CD14-positive monocyte (primary cell): ENCODE data around the gene NUPR1. TPM values are rescaled to one million over a fixed set of nuclear protein-coding genes. Genes with fewer than 3 reads are reported as not detected.

Experiments used
- DNase-seq, 3 donors: peaks; one replicate each; pipeline ENCODE4 v3.0.0-alpha.2; 2011 to 2022
- H2AFZ ChIP-seq: 2 replicates; pipeline ENCODE4 v1.6.0; 2012; ENCODE audit warnings: mild to moderate bottlenecking, low read depth, low read length, inconsistent platforms; ENCODE audit not compliant: insufficient read depth, poor library complexity, severe bottlenecking
- H3K27ac ChIP-seq, 2 donors: 1 replicate in 1 of 2; 2 replicates in 1 of 2; pipeline ENCODE4 v1.5.1; 2012 to 2013; ENCODE audit warnings: low read length in 2 of 2, control low read depth in 1 of 2, inconsistent platforms in 1 of 2, low read depth in 1 of 2, mild to moderate bottlenecking in 1 of 2
- H3K27me3 ChIP-seq, 2 donors: one replicate each; pipeline versions ENCODE4 v1.6.0 to v1.6.1; 2011 to 2013; ENCODE audit warnings: low read length in 2 of 2; ENCODE audit not compliant: control insufficient read depth in 2 of 2, insufficient read depth in 2 of 2
- H3K36me3 ChIP-seq, 2 donors: replicated peaks in 1 of 2; 1 replicate in 1 of 2; 2 replicates in 1 of 2; pipeline versions ENCODE4 v1.5.1 to v1.6.1; 2012 to 2013; ENCODE audit warnings: low read length in 2 of 2, control low read depth in 1 of 2, inconsistent platforms in 1 of 2, mild to moderate bottlenecking in 1 of 2; ENCODE audit not compliant: insufficient read depth in 2 of 2, control insufficient read depth in 1 of 2
- H3K4me1 ChIP-seq, 2 donors: 1 replicate in 1 of 2; 2 replicates in 1 of 2; pipeline versions ENCODE4 v1.5.1 to v1.6.1; 2012 to 2013; ENCODE audit warnings: low read length in 2 of 2, control low read depth in 1 of 2, inconsistent platforms in 1 of 2, mild to moderate bottlenecking in 1 of 2, moderate library complexity in 1 of 2; ENCODE audit not compliant: insufficient read depth in 2 of 2, control insufficient read depth in 1 of 2
- H3K4me2 ChIP-seq: replicated peaks from 2 replicates; pipeline ENCODE3; 2012; ENCODE audit warnings: low read length, moderate library complexity, mild to moderate bottlenecking; ENCODE audit not compliant: poor library complexity, severe bottlenecking; ENCODE audit errors: extremely low read depth
- H3K4me3 ChIP-seq, 3 experiments: fragments of 200-600 bp in 1 of 3; sonication (generic) in 1 of 3; replicated peaks in 1 of 3; 1 replicate in 2 of 3; 2 replicates in 1 of 3; pipeline ENCODE4 v1.5.1; 2011 to 2013; ENCODE audit warnings: low read length in 3 of 3, mild to moderate bottlenecking in 3 of 3, control low read depth in 2 of 3, low read depth in 2 of 3, inconsistent platforms in 1 of 3, moderate library complexity in 1 of 3
- H3K79me2 ChIP-seq: 2 replicates; pipeline ENCODE4 v1.6.0; 2012; ENCODE audit warnings: mild to moderate bottlenecking, control low read depth, inconsistent platforms, low read length, moderate library complexity; ENCODE audit not compliant: insufficient read depth
- H3K9ac ChIP-seq: 2 replicates; pipeline ENCODE4 v1.6.0; 2017; ENCODE audit warnings: low read length, mild to moderate bottlenecking; ENCODE audit not compliant: insufficient read depth, poor library complexity, severe bottlenecking
- H3K9me3 ChIP-seq, 2 donors: replicated peaks in 1 of 2; 1 replicate in 1 of 2; 2 replicates in 1 of 2; pipeline versions ENCODE4 v1.5.1 to v1.6.1; 2012 to 2013; ENCODE audit warnings: low read length in 2 of 2, control low read depth in 1 of 2; ENCODE audit not compliant: control insufficient read depth in 1 of 2, insufficient read depth in 1 of 2
- H4K20me1 ChIP-seq: 2 replicates; pipeline ENCODE4 v1.6.0; 2012; ENCODE audit warnings: mild to moderate bottlenecking, low read length, control low read depth, moderate library complexity; ENCODE audit not compliant: insufficient read depth
- H3K27ac Mint-ChIP-seq, 7 donors: one replicate each; pipeline ENCODE4 v1.8.0; 2020; ENCODE audit warnings: mild to moderate bottlenecking in 7 of 7, mixed read lengths in 7 of 7, moderate library complexity in 6 of 7, inconsistent platforms in 2 of 7
- H3K27me3 Mint-ChIP-seq, 3 donors: one replicate each; pipeline ENCODE4 v1.8.0; 2021 to 2022; ENCODE audit warnings: low read depth in 3 of 3, mild to moderate bottlenecking in 3 of 3, mixed read lengths in 3 of 3, moderate library complexity in 3 of 3, inconsistent platforms in 1 of 3
- H3K36me3 Mint-ChIP-seq, 2 donors: one replicate each; pipeline ENCODE4 v1.8.0; 2020; ENCODE audit warnings: mixed read lengths in 2 of 2, inconsistent platforms in 1 of 2, mild to moderate bottlenecking in 1 of 2
- H3K4me1 Mint-ChIP-seq: one replicate; pipeline ENCODE4 v1.8.0; 2020; ENCODE audit warnings: mild to moderate bottlenecking, mixed read lengths
- H3K4me3 Mint-ChIP-seq, 2 donors: one replicate each; pipeline ENCODE4 v1.8.0; 2020; ENCODE audit warnings: mild to moderate bottlenecking in 2 of 2, mixed read lengths in 2 of 2, moderate library complexity in 1 of 2
- H3K9me3 Mint-ChIP-seq, 7 donors: one replicate each; pipeline ENCODE4 v1.8.0; 2020 to 2022; ENCODE audit warnings: mixed read lengths in 7 of 7, mild to moderate bottlenecking in 6 of 7, moderate library complexity in 6 of 7, inconsistent platforms in 2 of 7
- CTCF ChIP-seq: fragments of 200-600 bp; IDR thresholded peaks from one replicate; pipeline ENCODE4 v1.8.0; 2022; ENCODE audit warnings: antibody characterized with exemption, mild to moderate bottlenecking
- WGBS: methylation state at CpG from one replicate; pipeline ENCODE4 v1.1.5; 2013; ENCODE audit warnings: missing lambda C conversion rate; ENCODE audit not compliant: insufficient coverage; 5-methylcytosine and 5-hydroxymethylcytosine counted together
- intact Hi-C, 2 donors: fragments of 100-400 bp; cut with micrococcal nuclease; formaldehyde crosslinking; loops; one replicate each; pipeline versions ENCODE4 v1.15.0 to v1.15.1; 2023
- polyA plus RNA-seq, 3 donors: library from polyadenylated mRNA; depleted of rRNA in 1 of 3; unstranded in 2 of 3; stranded (reverse) in 1 of 3; fragments of 300-500 nt in 2 of 3; fragments of >200 nt in 1 of 3; fragmentation: Illumina TruSeq in 2 of 3; gene quantifications; 1 replicate in 2 of 3; 2 replicates in 1 of 3; pipeline ENCODE4 v1.2.3, GENCODE V29; 2012 to 2021

NUPR1 gene
- polyA plus RNA-seq, 3 donors, result 0.01 to 1.9 TPM; not detected in 1

- peak overlapping the region; percentile 82 for H3K4me2 ChIP-seq
- H3K36me3 Mint-ChIP-seq, result peaks cover 16 to 29% of the 10 kb centered on the region in 2 donors
- DNase-seq, result no peak
- peaks cover 5% of the 10 kb centered on the region for H4K20me1 ChIP-seq
- H3K4me1 ChIP-seq, result peaks cover 12 to 25% of the 10 kb centered on the region in 2 donors
- peaks cover 0 to 1% (median 1%) of the 10 kb centered on the region in 3 donors for H3K27me3 Mint-ChIP-seq
- peak overlapping the region; percentile 28 to 84 (median 71) for H3K4me3 ChIP-seq
- H3K27me3 ChIP-seq, result no peaks in the 10 kb centered on the region
- TF ChIP-seq CTCF, result no peak
- peak overlapping the region; percentile 67 to 90 for H3K4me3 Mint-ChIP-seq
- peaks cover 15 to 34% of the 10 kb centered on the region in 2 donors for H3K36me3 ChIP-seq
- peaks cover 24% of the 10 kb centered on the region for H3K4me1 Mint-ChIP-seq
- 90% methylated on average over 9 of the region's 15 CpGs for WGBS
- intact Hi-C loops, result loop anchor here (5.0 to 10.0 kb wide), 3 partner anchors 63 to 370 kb away; partner anchors contain the start of genes APOBR (in 1 of the 2), CLN3 (in 1 of the 2), RABEP2 (in 1 of the 2) and TUFM (in 1 of the 2)
- peaks cover 0 to 2% (median 0%) of the 10 kb centered on the region in 7 donors for H3K9me3 Mint-ChIP-seq
- H3K9me3 ChIP-seq, result no peaks in the 10 kb centered on the region
- H2AFZ ChIP-seq, result peak overlapping the region; percentile 63
- peak overlapping the region; percentile 36 for H3K9ac ChIP-seq
- peak overlapping the region; percentile 11 to 95 for H3K27ac ChIP-seq
- H3K27ac Mint-ChIP-seq, result peak overlapping the region in 6 of 7 donors; percentile 17 to 87 (median 77)
- H3K79me2 ChIP-seq, result peaks cover 43% of the 10 kb centered on the region
These were observed 16.1 kb upstream of the NUPR1 start for GRCh38 chr16:28554634-28555423.

GRCh38 chr16:28553776-28554633, 15.2 kb upstream of the NUPR1 start, which contains the start of gene SGF29:
TSS of gene SGF29 (plus strand) at chr16:28553920. CDS start at chr16:28581070, 27,150 bp downstream.
- Histone ChIP-seq H3K36me3 (peaks cover 12 to 25% of the 10 kb centered on the region in 2 donors), H3K79me2 (peaks cover 37% of the 10 kb centered on the region), H4K20me1 (peaks cover 5% of the 10 kb centered on the region), H3K9ac (peak within 1 kb of the TSS; percentile 79), H3K9me3 (no peaks in the 10 kb centered on the region), H3K4me2 (peak within 1 kb of the TSS; percentile 82), H3K4me1 (peaks cover 16 to 31% of the 10 kb centered on the region in 2 donors), H3K4me3 (peak within 1 kb of the TSS; percentile 56 to 84 (median 71)), H3K27me3 (no peaks in the 10 kb centered on the region), H3K27ac (peak within 1 kb of the TSS; percentile 95 to 99), H2AFZ (peak within 1 kb of the TSS; percentile 77)
- Mint-ChIP-seq H3K4me3 (peak within 1 kb of the TSS; percentile 87 to 90), H3K4me1 (peaks cover 28% of the 10 kb centered on the region), H3K9me3 (peaks cover 0 to 2% (median 0%) of the 10 kb centered on the region in 7 donors), H3K27ac (peak within 1 kb of the TSS; percentile 95 to 99 (median 98)), H3K36me3 (peaks cover 15 to 22% of the 10 kb centered on the region in 2 donors), H3K27me3 (peaks cover 0 to 1% (median 1%) of the 10 kb centered on the region in 3 donors)
- peak; percentile 91 to 92 (median 92) for DNase-seq
- intact Hi-C loops, result loop anchor here (5.0 to 10.0 kb wide), 3 partner anchors 62 to 371 kb away; partner anchors contain the start of genes APOBR (in 1 of the 2), CLN3 (in 1 of the 2), RABEP2 (in 1 of the 2) and TUFM (in 1 of the 2)
- TF ChIP-seq CTCF, result peak; percentile 12
- 6% methylated on average over 45 of the region's 88 CpGs for WGBS
